ENCODE measurements around the gene EVC.

Gene EVC

GRCh38 chr4:5753766-5754528, 42.9 kb downstream of the EVC start:
- no peak overlapping the region for H3K4me3 ChIP-seq (replicated peaks; ENCODE audit: low read depth, low read length)
- no peak for TF ChIP-seq CTCF (IDR thresholded peaks at IDR 0.05; ENCODE audit: low read length, missing control alignments)
- peak; percentile 96 for DNase-seq (ENCODE audit: low read depth)

GRCh38 chr4:5754529-5754881, 43.5 kb downstream of the EVC start:
- no peak for DNase-seq (ENCODE audit: low read depth)
- no peak overlapping the region for H3K4me3 ChIP-seq (replicated peaks; ENCODE audit: low read depth, low read length)
- no peak for TF ChIP-seq CTCF (IDR thresholded peaks at IDR 0.05; ENCODE audit: low read length, missing control alignments)

- DNase-seq (ENCODE audit: low read depth) = no peak
- no peak for TF ChIP-seq CTCF (IDR thresholded peaks at IDR 0.05; ENCODE audit: low read length, missing control alignments)
- H3K4me3 ChIP-seq (replicated peaks; ENCODE audit: low read depth, low read length) = no peak overlapping the region
These were observed 44.2 kb downstream of the EVC start for GRCh38 chr4:5755161-5755560.

DNA sequence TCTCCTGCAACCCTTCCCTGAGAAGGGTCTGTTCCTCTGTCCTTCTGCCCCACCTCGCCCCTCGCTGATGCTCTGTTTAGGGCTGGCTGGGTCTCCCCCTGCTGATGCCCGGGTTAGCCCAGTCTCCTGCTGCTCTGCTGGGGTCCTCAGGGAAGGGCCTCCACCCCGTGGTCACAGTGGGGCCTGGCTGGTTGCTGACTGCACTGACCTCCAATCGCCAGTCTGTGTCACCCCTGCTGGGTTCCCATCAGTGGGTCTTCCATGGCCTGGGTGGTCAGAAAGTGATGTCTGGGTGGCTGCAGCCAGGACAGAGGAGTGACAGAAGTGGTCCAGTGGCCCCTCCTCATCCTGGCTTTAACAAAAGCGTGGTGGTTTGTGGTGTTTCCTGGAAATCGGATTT, 44.7 kb downstream of the EVC start:
- TF ChIP-seq CTCF (IDR thresholded peaks at IDR 0.05; ENCODE audit: low read length, missing control alignments) = no peak
- DNase-seq (ENCODE audit: low read depth) = no peak
- no peak overlapping the region for H3K4me3 ChIP-seq (replicated peaks; ENCODE audit: low read depth, low read length)

- no peak for TF ChIP-seq CTCF (IDR thresholded peaks at IDR 0.05; ENCODE audit: low read length, missing control alignments)
These were observed 45.3 kb downstream of the EVC start for GRCh38 chr4:5756271-5756670.

DNA sequence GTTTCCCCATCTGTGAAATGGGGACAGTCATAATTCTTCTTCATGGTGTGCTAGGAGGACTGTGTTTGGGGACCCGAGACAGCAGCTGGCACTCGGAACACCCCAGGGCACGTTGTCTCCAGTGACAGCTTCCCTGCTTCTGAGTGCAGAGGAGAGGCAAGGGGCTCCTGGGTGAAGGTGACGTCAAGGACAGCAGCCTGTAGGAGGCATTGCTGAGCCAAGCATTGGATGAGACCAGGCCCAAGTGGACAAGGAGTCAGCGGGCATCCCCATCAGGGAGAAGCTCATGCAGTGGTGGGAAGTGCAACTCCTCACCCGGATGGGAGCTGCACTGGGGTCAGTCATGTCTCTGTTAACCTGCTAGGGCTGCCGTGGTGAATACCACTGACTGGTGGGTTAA, 46.1 kb downstream of the EVC start:
- DNase-seq (ENCODE audit: low read depth) = no peak

More at GRCh38 chr4:5756271-5756670, 45.3 kb downstream of the EVC start:
- no peak for DNase-seq (ENCODE audit: low read depth)
- no peak overlapping the region for H3K4me3 ChIP-seq (replicated peaks; ENCODE audit: low read depth, low read length)

More for the DNA sequence above, 46.1 kb downstream of the EVC start:
- no peak for TF ChIP-seq CTCF (IDR thresholded peaks at IDR 0.05; ENCODE audit: low read length, missing control alignments)
- no peak overlapping the region for H3K4me3 ChIP-seq (replicated peaks; ENCODE audit: low read depth, low read length)

Data from fibroblast of pulmonary artery (primary cell).